GM19099 (cell line): Measurements from ENCODE around the gene PNKP.
A peak's percentile ranks its signal among the peaks of the same experiment; 100 is the strongest.

Experiments
- POLR2A ChIP-seq: IDR thresholded peaks from 3 replicates; pipeline ENCODE4 v1.6.1; 2011; ENCODE audit warnings: low read depth; ENCODE audit not compliant: insufficient read length; ENCODE audit errors: extremely low read depth

PNKP gene

DNA sequence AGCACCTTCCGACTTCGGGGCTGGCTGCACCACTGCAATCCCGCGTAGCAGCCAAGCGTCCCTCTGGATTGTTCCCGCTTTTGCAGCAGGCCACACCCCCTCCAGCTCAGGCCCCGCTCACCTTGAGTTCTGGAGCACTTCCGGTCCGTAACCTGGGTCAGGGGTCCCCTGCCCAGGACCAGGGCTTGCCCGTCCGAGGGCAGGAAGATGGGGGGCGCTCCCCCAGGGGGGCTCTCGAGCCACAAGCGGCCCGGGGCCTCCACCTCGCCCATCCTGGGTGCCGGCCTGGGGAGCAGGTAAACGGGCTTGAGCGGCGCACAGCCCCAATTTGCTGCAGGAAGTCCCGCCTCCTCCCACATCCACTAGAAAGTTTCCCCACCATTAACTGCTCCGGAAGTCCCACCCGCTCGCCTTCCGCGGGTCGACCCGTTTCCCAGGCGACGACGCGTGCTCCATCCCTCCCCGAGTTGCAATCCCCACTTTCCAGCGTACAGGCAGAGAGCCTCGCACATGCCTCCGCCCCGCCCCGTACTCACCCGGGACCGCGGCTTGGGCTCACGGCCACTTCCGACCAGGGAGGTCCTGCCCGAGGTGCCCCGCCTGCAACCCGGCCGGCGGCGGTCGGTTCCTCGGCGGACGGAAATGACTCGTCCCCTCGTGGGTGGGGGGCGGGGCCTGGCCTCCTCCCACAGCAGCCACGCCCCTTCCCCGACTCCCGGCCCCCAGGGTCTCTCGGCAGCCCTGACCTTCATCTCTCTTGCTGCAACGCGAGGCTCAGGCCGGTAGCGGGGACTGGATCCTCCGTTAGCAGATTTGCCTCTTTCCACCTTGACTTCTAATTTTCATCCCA, at the start of gene PNKP:
PNKP (minus strand) TSS at position 644 of the 850 bp plus-strand sequence; CDS start at position 272, 372 bp downstream.
- peak; percentile 86 for TF ChIP-seq POLR2A

DNA sequence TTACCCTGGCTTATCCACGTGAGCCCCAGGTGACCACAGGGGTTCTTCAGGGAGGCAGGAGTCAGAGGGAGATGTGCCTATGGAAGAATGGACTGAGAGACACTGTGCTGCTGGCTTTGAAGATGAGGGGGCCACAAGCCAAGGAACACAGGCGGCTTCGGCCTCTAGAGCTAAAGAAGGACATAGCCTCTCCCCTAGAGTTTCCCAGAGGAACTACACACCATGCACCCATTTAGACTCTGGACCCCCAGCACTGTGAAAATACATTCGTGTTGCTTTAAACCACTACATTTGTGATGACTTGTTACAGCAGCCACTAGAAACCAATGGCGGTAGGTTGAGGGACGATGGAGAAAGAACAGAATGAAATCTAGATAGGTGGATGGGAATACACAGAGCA, 47.9 kb upstream of the PNKP start:
- no peak for TF ChIP-seq POLR2A

DNA sequence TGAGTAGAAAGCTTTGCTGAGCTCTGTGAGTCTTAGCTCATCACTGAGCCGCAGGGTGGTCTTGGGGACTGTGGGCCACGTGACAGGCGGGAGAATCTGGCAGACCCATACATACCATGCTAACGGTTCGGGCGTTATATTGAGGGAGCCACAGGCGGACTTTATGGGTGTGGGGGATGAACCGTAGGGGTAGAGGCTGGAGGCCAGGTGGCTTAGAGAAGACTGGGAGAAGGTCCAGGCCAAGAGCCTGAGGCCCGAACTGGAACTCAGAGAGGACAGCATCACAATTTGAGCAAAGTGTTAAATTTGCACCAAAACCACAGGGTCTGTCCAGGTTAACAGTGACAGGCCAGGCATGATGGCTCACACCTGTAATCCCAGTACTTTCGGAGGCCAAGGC, 46.3 kb upstream of the PNKP start:
- no peak for TF ChIP-seq POLR2A

DNA sequence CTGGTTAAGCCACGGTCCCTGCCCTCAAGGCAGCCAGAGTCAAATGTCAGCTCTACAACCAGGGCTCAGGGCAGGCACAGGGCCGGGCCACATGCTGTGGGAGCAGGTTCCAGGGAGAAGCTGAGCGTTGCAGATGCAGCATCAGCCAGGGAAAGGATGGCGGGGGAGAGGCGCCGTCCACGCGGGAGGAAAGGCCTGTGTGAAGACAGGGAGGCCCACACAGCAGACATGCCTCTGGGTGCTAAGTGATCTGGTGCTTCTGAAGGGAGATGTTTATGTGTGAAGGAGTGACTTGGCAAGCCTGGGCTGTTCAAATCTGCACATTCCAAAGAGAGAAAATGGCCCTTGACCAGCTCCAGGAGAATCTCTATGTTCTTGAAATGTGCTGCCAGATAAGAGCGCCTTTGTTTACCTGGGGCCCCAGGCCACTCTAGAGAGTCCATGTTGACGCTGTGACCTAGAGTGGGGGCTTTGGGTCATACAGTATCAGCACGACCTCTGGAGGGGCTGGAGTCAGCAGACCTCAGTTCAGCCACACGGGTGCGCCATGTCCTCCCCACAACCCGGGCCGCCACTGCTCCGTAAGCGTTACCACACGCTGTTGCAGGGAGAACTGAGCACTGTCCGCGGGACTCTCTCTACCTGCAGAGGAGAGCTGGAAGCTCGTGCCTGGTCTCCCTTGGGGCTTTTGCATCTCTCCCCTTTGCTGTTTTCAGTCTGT, 45.7 kb upstream of the PNKP start:
- TF ChIP-seq POLR2A: no peak

DNA sequence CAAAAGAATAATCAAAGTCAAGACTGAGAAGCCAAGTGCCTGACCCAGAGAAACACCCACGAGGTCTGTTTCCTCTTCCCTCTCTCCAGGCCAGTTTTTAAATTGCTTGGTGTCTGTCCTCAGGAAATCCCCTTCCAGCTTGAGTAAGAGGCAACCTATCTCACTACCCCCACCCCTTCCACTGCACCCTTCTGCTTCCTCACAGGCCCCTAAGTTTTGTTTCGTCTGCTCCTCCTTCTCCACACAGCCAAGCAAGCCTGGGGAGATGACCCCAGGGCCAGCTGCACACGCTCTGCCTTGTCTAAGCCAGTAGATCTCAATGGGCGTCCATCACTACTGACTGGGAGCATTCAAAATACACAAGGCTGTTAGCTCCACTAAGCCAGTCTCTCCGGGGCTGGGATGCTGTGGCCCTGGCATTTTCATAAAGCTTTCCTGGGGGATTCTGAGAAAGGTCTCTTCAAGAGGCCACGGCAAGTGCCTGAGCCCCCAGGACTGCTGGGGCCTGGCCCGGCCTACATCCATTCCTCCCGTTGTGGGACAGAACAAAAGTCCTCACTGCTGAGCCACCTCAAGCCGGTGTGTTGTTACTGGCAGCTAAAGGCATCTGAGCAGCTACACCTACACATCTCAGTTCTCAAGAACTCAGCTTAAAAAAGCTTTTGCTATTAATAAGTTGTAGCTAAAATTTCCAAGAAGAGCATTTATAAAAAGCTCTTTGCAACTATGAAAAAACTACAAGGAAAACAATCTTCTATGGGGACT, 44.2 kb upstream of the PNKP start:
- no peak for TF ChIP-seq POLR2A

DNA sequence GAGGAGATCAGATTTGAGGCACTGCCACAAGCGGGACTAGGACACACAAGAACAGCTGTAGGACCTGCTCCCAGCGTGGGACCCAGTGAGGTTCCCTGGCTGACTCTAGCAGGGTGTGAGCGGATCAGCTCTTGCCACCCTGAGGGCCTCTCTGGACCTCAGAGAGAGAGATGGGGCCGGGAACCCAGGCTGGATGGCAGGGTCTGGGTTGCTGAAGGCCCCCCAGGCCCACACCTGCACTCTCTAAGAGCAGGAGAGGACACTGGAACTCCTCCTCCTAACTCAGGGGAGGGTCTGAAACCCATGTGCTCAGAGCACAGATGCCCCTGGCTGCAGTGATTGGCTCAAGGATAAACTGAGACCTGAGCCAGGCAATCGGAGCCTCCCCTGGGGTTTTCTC, 42.8 kb upstream of the PNKP start:
- TF ChIP-seq POLR2A: peak; percentile 27

DNA sequence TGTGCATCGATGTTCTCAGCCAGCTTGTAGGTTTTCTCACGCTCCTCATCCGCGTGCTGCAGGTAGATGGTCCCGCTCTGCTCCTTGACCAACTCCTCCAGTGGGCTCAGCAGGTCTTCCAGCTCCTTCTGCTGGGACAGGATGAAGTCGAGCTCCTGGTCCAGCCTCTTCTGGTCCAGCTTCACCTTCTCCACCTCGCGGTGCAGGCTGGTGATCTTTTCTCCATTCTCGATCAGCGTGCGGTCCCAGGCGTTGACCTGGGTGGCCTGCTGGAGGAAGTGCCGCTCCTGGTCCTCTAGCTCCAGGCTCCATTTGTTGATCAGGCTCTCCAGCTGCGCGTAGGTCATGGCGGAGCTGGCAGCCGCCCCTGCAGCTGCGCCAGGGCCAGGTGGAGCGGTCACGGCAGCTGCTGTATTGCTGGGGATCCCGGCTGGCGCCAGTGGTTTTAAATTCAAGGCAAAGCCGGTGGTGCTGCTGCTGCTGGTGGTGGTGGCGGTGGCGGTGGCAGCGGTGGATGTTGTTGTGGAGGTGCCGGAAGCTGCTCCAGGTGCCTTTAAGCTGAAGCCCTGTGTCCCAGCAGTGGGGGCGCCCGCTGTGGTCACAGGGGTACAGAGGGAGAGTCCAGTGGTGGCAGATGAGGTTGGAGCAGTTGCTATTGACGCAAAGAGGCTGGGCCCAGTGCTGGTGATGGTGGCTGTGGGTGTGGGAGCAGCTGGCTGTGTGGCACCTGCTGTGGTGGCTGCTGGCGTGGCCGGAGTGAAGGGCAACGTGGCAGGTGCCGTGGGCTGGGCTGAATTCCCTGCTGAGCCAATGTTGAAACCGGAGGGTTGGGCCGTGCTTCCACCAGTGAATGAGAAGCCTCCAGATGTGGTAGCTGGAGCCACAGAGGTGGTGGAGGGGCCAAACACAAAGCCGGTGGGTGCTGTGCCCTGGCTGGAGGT, 41.4 kb upstream of the PNKP start:
- no peak for TF ChIP-seq POLR2A

DNA sequence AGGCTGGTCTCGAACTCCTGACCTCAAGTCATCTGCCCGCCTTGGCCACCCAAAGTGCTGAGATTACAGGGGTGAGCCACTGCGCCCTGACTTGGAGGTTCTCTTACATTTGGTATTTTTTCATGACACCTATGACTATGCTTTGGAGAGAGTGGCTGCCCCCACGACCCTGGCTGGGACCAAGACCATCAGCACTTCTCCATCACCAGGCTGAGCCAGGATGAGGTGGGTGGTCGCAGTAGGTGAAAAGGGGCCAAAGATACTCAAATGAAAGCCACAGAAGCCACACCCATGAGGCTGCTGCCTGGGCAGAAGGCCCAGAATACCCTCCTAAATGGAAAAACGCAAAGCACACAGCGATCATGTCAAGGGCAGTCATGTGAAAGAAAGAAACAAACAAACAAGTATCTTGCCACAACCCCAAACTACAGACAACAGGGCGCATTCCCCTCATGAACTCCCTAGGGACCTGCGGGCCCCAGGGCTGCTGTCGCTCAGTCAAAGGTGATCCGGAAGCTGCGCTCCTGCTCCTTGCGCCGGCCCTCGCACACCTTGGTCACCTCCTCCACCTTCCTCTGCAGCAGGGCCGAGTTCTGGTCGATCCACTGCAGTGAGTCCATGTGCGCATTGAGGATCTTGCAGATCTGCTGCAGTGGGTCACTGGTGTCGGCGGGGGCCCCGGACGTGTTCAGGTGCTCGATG, 40.5 kb upstream of the PNKP start:
- no peak for TF ChIP-seq POLR2A

DNA sequence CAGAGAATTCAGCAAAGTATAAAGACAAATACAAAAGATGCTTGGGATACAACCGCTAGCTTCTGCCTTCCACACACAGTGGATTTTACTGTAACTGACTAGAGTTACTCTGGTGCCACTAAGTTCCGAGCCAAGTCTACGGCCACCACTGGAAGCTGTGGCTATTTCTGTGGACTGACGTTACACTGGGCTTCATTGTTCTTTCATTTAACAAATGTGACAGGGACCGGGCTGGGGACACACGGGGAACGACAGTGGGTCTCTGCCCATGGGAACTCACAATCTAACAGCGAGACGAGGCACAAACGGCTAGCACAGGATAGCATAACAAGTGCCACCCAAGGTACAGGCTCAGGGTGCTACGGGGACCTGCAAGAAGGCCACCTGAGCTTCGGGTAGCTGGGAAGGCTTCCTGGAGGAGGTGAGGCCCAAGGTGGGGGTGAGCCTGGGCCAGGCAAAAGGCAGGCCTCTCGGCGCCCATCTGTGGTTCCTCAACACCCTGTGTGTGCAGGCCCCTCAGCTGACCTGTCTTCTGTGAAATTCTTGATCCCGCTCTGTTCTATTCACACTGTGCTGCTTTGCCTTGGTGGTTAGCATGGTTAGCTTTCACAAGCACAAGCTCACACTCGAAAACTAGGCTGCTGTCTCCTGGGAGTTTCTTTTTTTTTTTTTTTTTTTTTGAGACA, 39.6 kb upstream of the PNKP start:
- TF ChIP-seq POLR2A: peak; percentile 27

DNA sequence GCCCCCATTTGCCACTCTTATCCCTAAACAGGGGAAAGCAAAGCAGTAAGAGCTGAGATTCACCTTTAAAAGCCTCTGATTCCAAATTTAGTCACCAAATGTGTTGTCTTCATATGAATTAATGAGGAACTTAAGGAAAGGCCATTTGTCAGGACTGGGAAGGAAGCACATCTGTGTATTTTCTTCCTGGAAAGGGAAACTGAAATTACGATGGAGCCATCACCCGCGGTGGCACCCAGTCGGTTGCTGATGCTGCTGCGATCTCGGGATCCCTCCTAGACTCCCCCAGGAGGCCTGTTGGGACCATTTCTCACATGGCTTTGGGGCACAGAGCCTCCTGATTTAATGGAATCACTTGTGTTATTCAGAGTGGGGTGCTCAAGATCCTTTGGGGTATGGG, 36.8 kb upstream of the PNKP start:
- no peak for TF ChIP-seq POLR2A

DNA sequence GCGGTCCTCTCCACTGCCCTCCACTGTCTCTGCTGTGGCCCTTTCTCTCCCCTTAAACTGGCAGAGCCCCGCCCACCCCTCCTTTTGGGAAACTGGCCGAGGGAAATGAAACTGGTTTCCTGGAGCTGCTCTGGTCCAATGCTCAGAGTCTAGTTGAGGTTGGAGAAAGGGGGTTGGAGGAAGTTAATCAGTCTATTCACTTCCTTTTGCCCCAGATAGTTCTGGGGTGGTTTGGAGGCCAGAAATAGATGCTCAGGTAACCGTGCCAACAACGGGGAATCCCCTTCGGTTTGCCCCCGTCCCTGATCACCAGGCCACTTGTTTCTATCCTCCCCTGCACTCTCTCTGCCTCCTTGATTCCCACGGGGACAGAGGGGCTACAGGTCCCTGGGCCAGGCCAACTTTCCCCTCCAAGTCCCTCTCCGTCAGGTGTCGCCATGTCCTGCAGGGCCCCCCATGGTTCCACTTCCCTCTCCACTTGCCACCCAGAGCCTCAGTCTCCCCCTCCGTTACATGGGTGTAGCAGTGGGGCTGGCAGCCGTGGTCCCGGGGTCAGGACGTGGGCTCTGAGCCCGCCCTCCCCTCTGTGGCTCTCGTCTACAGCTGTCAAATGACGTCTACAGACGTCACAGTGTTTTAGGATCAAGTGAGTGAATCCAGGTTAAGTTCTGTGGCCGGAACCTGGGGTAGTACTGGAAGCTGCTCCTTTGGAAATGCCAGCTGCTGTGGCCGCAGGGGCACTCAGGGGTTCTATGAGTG, 29.7 kb upstream of the PNKP start, which contains the start of gene IL4I1:
IL4I1 (minus strand) TSS at position 25 of the 759 bp plus-strand sequence. CDS start 727 bp downstream, outside the sequence.
- peak; percentile 66 for TF ChIP-seq POLR2A

DNA sequence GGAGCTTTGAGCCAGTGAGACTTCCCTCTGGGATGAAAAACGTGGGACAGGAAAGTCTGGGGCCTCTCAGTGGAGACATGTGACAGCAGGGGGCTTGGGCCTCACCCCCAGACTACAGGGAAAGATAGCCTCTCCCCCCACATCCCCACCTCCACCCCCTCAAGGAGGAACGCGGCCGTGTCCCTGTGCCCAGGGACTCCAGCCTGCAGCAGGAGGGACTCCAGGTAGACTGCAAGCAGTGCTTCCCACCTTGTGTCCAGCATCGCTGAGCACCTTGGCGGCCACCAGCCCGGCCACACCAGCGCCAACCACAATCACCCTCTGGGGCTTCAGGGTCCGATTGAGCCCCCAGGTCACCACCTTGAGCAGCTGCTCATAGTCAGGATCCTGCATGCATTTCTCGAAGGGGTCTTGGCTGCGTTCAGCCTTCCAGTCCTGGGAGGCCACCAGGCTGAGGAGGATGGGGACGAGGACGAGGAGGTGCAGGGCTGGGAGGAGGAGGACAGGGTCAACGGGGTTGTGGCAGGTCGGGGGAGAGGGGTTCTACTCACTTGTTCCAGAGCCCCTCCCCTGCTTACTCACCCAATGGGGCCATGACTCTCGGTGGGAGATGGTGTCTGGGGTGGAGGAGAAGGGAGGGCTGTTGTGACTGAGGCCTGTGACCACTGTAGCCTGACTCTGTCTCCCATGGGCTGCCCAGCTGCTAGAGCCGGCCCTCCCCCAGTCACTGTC, 28.4 kb upstream of the PNKP start:
- TF ChIP-seq POLR2A: peak; percentile 32
